HG02884 (cell line): ENCODE measurements around the gene LPIN1.
A peak's percentile ranks its signal among the peaks of the same experiment; 100 is the strongest.

Experiments
- ATAC-seq: cut with Tn5 transposase; IDR thresholded peaks from one replicate; pipeline ENCODE4 v1.9.1; 2021; ENCODE audit warnings: mild to moderate bottlenecking, moderate library complexity; ENCODE audit not compliant: unreplicated experiment

Gene LPIN1

DNA sequence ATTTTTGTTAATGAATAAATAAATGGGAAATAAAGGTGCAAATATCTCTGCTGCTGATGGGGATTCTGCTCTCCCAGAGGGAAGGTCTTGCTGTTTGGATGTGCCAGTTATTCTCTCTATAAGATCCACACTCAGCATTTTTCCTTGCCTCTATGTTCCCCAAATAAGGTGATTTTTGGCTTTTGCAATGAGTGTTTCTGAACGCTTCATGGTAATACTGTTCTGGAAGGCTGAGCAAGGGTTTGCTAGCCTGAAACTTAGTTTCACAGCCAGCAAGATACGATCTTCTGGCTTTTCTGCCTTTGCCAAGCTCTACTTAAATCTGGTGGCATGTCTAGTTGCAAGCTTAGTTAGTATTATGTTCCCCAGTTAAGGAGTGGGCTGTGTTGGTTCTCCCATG is 114.6 kb downstream of the LPIN1 start:
- ATAC-seq: peak; percentile 49

DNA sequence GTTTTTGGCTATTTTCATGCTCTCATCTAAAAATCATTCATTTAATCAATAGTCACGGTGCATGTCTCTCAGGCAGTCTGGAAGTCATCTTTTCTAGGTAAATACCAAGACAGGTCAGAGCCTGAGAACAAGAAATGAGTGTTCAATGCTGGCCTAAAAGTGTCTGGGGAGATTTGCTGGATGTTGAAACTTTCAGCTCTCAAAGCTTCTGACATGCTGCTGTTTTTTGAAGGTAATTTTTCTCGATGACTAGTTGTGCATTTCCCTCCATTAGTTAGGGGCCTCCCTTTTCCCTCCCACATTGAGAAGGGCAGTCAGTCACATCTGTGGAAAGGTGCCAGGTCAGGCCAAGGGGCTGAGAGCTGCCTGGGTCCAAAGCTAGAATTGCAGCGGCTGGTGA is 115.6 kb downstream of the LPIN1 start:
- peak; percentile 41 for ATAC-seq

DNA sequence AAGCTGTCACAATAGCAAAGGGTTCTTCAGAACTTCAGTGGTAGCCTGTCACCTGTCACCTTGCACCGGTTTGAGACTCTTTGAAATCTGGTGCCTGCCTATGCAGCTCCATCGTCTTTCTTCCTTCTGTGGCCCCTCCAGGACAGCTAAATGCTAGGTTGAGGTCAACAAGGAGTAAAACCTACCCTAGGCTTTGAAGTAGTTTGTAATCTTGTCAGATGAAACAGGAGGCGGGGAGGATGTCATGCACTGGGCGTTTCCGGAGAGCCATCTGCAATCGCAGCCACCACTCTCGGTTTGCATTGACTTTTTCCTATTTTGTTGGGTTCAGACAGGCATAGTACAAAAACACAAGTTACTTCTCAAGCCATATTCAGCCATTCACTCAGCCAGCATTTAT is 116.7 kb downstream of the LPIN1 start:
- no peak for ATAC-seq

DNA sequence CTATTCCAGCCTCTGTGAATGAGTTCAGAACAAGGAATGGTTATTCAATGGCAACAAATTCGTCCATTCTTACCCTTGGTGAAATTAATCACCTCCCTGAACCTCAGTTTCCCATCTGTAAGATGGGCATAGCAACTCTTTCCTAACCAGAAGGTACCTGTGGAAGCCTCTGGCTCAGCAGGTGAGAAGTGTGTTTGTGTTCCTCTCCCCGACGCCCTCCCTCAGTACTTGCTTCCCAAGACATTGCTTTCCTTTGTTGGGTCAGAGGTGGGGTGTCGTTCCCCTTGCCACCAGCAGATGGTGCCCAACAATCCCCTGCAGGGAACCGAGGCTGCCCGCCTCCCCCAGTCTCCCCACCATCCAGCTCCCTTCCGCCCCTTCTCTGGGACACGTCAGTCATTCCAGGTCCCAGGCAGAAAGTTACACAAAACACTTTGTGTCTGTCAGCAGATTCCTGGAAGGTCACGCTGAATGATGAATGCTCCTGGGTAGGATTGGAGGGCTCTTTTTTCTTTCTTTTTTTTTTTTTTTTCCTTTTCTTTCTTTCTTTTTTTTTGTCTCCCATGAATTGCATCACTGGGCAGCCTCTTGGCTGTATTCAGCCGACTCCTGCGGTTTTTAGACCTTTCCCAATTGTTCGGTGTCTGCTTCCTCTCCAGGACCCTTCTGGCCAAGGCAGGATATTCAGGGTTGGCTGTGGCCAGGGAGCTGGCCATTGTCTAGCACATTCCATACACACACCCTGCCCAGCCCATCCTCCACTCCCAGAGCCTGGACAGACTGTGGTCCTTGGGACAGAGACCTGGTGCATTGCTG is 117.3 kb downstream of the LPIN1 start:
- peak; percentile 23 for ATAC-seq

DNA sequence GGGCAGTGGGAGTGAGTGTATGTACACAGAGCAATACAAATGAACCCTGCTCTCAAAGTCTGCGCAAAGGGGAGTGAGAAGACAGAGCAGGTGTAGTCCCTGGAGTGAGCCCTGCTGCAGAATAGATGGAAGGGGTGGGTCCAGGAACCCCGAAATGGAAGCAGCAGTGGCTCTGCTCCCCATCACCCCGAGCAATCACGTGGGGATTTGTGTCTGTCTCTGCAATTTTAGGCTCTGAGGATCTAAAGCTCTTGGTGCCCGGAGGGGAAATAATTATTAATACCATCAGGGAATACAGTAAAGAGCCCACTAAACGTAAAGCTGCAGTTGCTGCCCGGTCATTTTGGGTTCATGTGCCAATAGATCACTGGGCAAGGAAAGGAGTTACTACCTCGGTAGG is 118.3 kb downstream of the LPIN1 start:
- ATAC-seq: no peak

DNA sequence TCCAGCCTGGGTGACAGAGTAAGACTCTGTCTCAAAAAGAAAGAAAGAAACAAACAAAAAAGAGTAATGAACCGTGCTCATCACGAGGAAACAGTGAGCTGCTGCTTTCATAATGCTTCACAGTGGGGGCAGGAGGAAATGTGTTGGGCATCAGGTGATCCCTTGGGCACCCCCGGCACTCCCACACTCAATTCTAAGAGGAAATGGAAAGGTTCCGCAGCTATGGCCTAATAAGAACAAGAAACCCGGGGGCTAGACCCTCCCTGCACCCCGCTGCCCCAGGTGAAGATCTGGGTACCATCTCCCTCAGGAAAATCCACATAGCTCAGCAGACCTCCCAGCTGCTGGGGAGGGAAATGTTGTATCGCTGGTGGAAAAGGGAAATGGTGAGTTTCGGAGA is 118.9 kb downstream of the LPIN1 start:
- no peak for ATAC-seq

DNA sequence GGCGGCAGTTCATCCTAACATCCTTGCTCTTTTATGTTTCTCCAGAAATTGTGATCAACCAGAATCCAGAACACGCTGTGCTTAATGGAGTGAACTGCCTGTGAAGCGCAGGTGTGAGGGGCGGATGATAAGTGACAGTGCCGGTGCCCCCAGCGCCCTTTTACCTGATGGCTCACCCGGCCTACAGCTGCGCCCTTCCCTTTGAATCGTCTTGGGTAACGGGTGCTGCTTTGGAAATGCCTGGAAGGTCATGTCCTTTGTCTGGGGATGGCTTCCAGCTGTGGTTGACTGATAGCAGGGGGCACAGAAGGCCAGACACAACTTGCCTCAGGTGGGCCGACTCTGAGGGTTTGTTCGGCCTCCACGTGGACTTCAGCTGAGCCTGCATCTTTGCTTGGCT is 119.4 kb downstream of the LPIN1 start:
- ATAC-seq: no peak

DNA sequence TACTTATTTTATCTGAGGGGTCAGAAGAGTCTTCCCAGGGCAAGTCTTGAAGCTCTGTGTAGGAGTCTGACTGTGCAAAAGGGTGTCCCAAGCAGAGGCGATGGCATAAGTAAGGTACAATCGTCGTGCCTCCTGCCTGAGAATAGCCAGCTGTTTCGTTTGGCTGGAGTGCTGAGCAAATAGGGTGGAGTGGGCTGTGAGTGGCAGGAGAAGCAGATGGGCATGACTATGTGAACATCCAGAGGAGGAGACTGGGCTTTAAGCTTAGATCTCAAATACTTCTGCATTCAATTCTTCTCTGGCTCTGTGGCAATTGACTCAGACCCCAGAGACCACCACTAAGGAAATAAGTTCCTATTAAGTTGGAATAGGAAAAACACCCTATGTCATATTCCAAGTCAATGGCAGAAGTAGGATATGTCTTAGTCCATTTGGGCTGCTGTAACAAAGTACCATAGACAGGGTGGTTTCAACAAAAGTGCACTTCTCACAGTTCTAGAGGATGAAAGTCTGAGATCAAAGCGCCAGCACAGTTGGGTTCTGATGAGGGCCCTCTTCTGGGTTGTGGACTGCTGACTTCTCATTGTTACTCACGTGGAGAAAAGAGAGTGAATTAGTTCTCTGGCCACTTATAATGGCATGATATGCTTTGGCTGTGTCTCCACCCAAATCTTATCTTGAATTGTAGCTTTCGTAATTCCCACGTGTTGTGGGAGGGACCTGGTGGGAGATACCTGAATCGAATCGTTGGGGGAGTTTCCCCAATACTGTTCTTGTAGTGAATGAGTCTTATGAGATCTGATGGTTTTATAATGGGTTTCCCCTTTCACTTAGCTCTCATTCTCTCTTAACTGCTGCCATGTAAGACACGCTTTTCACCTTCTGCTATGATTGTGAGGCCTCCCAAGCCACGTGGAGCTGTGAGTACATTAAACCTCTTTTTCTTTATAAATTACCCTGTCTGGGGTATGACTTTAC is 120.2 kb downstream of the LPIN1 start:
- ATAC-seq: peak; percentile 43

DNA sequence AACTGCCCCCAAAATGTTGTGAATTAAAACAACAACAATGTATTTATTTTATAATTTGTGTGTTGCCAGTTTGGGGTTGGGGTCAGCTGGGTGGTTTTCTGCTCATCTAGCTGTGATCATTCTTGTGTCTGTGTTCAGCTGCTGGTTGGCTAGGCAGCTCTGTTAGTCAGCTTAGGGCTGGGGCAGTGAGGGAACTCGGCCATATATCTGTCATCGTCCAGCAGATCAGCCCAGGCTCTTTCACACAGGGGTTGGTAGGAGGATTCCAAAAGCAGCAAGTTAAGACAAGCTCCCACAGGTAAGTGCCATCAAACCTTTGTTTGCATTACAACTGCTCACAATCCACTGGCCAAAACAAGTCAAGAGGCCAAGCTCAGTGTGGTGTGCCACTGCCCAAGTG is 121.5 kb downstream of the LPIN1 start:
- no peak for ATAC-seq

DNA sequence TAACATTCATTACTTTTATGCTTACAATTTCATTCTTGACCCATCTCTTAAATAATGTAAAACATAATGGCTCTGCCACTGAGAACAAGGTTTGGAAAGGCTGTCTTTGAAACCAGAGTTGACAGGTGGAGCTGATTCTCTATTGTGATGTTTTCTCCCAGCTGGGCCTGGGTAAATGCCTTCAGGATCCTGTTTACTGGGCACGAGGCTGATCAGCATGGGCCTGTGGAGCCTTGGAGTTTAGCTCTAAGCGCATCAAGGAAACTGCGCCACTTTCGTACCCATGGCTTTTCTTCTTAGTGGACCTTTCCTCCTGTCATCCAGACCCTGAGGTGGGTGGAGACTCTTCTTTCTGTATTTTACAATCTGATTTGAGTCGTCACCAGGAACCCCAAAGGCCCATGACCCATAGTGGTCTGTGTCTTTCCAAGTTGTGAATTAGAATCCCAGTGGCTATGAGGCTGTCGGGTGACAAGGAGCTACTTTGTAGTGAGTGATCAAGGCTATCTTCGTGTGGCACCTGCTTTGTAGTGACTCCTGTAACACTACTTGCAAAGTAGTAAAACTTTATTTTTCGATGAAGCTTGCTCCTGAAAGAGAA is 123.1 kb downstream of the LPIN1 start:
- ATAC-seq: no peak

DNA sequence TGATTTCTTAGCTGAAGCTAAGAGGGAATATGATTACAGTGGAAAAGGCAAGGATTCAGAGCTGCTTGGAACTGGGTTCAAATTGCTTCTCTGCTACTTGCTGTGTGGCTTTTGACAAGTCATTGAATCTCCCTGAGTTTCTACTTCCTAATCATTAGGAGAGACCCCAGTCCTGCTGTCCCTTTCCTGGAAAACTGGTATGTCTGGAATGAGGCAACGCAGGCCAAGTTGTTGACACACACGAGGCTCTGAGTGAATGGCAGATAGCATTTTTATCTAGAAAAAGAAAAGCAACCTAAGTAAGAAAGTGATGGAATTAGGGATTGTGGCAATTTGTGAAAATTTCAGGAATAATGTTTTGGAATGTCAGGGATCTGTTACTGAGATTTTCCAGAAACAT is 123.6 kb downstream of the LPIN1 start:
- ATAC-seq: no peak

DNA sequence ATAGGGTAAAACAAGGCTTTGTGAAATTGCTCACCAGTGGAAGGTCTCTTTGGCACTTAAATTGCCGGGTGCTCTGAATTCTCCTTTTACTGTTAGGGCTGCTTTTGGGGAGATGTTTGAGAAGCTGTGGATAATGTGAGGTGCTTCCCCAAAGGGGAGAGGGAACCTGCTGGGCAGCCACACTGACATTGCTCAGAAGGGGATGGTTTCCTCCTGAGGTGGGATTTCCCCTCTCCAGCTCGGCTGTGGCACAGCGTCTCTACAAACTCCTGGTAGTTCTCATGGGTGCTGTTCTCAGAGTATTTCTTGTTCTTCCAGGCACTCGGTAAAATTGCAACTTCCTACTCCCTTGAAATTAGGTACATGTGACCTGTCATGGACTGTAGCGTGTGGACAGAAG is 124.2 kb downstream of the LPIN1 start:
- no peak for ATAC-seq

DNA sequence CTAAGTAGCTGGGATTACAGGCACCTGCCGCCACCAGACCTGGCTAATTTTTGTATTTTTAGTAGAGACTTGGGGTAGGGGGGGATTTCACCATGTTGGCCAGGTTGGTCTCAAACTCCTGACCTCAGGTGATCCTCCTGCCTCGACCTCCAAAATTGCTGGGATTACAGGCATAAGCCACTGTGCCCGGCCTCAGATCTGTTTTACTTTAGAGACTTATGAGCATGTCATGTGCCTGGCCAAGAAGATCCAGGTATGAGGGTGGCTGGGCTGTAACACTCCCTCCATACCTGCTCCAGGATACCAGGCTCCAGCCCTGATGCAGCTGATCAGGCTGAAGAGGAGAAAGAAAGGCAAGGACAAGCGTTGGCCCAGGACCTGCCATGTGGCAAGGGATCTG is 125.0 kb downstream of the LPIN1 start:
- ATAC-seq: no peak

DNA sequence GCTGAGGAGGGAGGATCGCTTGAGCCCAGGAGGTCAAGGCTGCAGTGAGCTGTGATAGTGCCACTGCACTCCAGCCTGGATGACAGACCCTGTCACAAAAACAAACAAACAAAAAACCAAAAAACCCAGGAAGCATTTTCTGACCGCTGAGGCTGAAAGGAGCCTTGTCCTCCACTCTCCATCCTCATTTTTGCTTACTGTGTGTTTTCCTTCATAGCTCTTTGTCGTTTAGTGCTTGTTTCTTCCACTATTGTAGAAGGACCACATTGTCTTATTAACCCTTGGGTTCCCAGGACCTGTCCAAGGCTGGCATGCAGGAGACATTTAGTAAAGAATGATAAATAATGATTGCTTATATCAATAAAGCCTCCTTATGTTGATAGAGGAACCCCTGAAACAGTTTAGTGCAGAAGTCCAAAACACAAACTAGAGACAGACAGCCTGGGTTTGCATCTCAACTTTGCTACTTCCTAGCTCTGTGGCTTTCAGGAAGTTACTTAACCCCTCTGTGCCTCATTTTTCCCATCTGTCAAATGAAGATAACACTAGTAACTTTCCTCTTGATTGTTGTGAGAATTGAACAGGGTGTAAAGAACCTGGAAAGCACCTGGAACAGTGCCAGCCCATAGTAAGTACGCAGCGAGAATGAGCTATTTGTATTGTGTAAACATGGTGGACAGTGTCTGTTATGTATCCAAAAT is 126.0 kb downstream of the LPIN1 start:
- ATAC-seq: no peak

DNA sequence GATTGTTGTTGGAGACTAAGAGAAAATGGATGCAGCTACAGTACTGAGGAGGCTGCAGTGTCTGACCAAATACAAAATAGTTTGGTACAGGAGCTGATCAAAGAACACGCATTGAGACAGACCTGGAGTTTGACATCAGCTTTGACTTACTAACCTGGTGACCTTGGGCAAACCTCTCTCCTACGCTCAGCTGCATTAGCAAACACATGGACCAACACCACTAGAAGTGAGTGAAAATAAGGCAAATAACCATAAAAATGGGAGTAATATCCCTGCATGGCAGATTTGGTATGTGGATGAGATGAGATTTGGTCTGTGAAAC is 126.5 kb downstream of the LPIN1 start:
- no peak for ATAC-seq

DNA sequence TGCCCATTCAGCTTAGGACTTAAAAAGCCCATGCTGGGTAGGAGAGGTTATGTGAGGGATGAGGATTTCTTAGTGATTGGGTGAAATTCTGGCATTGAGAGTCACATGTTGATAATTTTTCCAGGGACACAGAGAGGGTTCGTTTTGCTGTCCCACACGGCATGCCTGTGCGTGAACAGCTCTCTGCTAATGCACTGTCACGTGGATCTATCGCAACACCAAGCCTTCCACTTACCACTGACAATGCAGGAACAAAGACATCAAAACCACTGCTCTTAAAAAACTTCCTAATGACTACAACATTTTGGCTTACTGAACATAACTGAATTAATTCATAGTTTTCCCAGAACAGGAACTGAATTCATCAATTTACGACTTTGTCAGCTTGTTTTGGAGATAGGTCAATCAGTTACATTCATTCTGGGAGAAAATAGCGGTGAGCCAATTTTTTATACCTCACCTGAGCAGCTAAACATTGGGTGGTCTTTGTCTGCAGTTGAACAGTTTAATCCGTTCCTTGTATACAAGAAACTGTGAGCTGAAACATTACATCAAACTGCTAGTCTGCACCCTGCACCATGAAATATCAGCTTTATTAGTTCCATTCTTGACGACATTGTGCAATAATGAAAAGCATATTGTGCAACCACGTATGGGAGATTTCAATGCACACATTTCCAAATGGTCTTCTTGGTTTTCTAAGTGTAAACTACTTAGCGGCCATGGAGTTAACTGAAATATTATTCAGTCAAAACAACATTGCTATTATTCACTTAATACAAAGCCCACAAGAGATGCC is 127.1 kb downstream of the LPIN1 start:
- ATAC-seq: no peak

DNA sequence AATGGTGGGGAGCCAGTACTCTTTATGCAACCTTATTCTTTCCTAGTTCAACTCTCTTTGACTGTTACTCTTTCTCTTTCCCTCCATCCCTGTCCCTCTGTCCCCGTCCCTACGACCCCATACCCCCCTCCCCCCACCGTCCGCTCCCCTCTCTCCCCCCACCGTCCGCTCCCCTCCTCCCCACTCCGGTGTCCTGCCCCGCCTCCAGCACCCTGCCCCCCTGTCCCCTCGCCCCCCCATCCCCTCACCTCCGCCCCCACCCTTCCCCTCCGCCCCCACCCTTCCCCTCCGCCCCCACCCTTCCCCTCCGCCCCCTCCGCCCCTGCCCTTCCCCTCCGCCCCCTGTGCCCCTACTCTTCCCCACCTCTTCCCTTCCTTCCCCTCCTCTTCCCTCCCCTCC is 128.4 kb downstream of the LPIN1 start:
- no peak for ATAC-seq

DNA sequence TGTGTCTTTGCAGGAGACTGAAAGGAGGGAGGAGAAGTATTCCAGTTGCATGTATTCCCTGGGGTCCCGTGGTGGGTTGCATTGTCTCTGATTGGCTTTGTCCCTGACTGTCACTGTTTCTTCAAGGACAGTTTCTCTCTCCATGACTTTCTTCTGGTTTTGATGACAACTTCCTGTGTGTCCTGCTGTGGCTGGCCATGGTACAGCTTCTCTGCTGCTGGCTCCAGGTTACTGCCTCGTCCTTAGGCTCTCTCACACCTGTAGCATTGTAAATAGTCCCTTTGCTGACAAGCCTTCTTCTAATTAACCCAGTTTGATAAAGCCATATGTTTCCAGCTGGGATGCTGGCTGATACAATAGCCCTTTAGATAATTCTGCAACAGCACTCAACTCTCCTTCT is 129.0 kb downstream of the LPIN1 start:
- ATAC-seq: no peak

DNA sequence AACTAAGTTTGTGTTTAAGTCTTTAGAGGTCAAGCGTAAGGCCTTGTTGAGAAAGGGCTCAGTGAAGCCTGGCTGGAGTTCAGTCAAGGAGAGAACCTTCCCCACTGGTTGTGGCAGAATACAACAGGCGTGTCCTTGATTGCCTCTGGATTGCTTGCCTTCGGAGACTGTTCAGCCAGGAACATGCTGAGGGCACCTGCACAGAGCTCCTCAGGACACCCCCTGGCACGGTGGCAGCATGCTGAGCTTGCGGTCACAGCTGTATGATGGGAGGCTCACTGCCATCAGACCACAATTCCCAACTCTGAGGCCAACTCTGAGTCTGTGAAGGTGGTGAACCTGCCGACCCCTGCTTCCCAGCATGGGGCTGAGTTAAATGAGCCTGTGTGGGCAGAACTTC is 130.0 kb downstream of the LPIN1 start:
- ATAC-seq: no peak

DNA sequence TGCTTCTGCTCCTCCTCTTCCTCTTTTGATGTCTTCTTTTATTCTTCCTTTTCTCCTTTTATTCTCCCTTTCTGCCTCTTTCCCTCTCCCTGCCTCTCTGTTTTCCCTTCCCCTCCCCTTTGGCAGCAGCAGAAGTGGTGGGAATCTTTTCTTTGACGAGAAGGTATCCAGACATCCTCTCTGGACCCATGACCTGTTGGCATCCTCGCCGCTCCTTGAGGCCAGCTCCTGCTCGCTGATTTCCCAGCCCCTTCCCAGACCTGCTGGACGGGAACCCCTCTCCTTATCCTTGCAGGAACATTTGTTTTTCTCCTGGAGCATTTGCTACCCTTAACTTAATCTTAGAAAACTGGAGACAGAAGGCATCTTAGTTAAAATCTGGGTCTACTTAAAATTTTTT is 130.5 kb downstream of the LPIN1 start:
- ATAC-seq: no peak
